LoVo (cell line): Measurements from ENCODE around the gene MMD2.
"Not testable (repeated sequence)": the region's sequence is repeated elsewhere in the genome, so short reads cannot be mapped to it uniquely, and the experiment has no call there.

Experiments used
- DNase-seq: peaks from one replicate; pipeline ENCODE4 v3.0.0-alpha.2; 2016; ENCODE audit warnings: low spot score

MMD2 gene

GRCh38 chr7:4893929-4894475 lies 65.0 kb downstream of the MMD2 start:
- DNase-seq = no peak

GRCh38 chr7:4893188-4893587 lies 65.8 kb downstream of the MMD2 start:
- DNase-seq = not testable (repeated sequence)

GRCh38 chr7:4891522-4891921 lies 67.5 kb downstream of the MMD2 start:
- not testable (repeated sequence) for DNase-seq

GRCh38 chr7:4889682-4890081 lies 69.3 kb downstream of the MMD2 start:
- DNase-seq = no peak

- peak; percentile 8 for DNase-seq
Observed at GRCh38 chr7:4888161-4888560, 70.8 kb downstream of the MMD2 start.

GRCh38 chr7:4886671-4887070 lies 72.3 kb downstream of the MMD2 start:
- no peak for DNase-seq

GRCh38 chr7:4885317-4885807 lies 73.6 kb downstream of the MMD2 start:
- no peak for DNase-seq

- no peak for DNase-seq
Observed at GRCh38 chr7:4884164-4884563, 74.8 kb downstream of the MMD2 start.

- peak; percentile 83 for DNase-seq
Observed at GRCh38 chr7:4883372-4884144, 75.4 kb downstream of the MMD2 start, which contains the start of gene RADIL. TSS of gene RADIL (minus strand) at chr7:4883716. CDS start at chr7:4878139, 5,577 bp downstream.

- no peak for DNase-seq
Observed at GRCh38 chr7:4883033-4883371, 76.0 kb downstream of the MMD2 start.

- no peak for DNase-seq
Observed at GRCh38 chr7:4882169-4883032, 76.6 kb downstream of the MMD2 start.

GRCh38 chr7:4880218-4880617 lies 78.8 kb downstream of the MMD2 start:
- no peak for DNase-seq

- DNase-seq = no peak
Observed at GRCh38 chr7:4879396-4880081, 79.4 kb downstream of the MMD2 start.

GRCh38 chr7:4878336-4879335 lies 80.4 kb downstream of the MMD2 start:
- DNase-seq = no peak

GRCh38 chr7:4876586-4876985 lies 82.4 kb downstream of the MMD2 start:
- no peak for DNase-seq

GRCh38 chr7:4875391-4875790 lies 83.6 kb downstream of the MMD2 start:
- no peak for DNase-seq

GRCh38 chr7:4873071-4873944 lies 85.7 kb downstream of the MMD2 start:
- DNase-seq = no peak

GRCh38 chr7:4871930-4872675 lies 86.9 kb downstream of the MMD2 start:
- DNase-seq = no peak

- DNase-seq = no peak
Observed at GRCh38 chr7:4871056-4871680, 87.8 kb downstream of the MMD2 start.
